Measurements from ENCODE around the gene DLG2. TPM values are rescaled to one million over a fixed set of nuclear protein-coding genes. Genes with fewer than 3 reads are reported as not detected.
A peak's percentile ranks its signal among the peaks of the same experiment; 100 is the strongest.
"Not testable (repeated sequence)": the region's sequence is repeated elsewhere in the genome, so short reads cannot be mapped to it uniquely, and the experiment has no call there.

Gene DLG2
- 10 to 100 TPM; 10.8 to 15.6 (median 12.2) TPM for polyA plus RNA-seq (ENCODE audit: insufficient read length in 4 of 4)

DNA sequence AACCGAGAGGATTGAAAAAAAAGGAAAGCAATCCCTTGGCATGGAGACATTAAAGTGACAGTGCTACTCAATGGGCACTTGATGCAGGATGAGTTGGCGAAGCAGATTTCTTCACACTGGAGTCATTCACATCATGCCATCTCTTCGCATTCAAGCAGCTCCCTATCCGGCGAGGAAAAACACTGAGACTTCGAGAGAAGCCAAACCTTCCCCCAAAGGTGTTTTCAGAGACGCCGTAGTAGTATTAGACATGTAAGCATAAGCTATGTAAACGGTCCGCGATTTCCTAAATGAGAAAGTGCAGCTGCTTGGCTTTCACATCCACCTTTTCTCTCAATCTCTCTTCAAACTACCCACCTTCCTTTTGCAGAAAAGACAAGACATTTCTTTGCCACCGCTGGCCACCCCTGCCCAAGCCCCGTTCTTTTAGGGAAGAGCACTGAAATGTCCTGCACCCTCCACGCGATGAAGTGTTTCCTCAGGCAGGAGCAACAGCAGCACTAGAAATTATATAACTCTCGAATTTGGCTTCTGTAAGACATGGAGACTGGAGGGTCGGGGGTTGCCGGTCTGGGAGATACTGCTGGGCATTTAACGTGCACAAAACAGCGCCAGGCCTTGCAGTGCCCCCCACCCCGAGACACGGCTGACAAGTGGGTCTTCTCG, at the start of gene DLG2:
Gene DLG2, minus strand, starts transcription at position 13 of the 666 bp plus-strand sequence.
- peak in 3 of 4 donors; percentile 35 to 59 (median 43) for DNase-seq (ENCODE audit: low read depth in 4 of 4, low spot score in 2 of 4)

DNA sequence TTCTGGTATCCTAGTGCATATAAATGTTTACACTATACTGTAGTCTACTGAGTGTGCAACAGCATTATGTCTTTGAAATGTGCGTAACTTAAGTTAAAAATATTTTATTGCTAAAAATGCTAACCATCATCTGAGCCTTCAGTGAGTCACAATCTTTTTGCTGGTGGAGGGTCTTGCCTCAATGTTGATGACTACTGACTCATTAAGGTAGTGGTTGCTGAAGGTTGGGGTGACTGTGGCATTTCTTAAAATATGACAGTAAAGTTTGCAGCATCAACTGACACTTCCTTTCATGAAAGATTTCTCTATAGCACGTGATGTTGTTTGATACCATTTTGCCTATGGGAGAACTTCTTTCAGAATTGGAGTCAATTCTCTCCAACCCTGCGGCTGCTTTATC, 46.2 kb upstream of the DLG2 start:
- no peak for DNase-seq (ENCODE audit: low read depth in 4 of 4, low spot score in 2 of 4)

DNA sequence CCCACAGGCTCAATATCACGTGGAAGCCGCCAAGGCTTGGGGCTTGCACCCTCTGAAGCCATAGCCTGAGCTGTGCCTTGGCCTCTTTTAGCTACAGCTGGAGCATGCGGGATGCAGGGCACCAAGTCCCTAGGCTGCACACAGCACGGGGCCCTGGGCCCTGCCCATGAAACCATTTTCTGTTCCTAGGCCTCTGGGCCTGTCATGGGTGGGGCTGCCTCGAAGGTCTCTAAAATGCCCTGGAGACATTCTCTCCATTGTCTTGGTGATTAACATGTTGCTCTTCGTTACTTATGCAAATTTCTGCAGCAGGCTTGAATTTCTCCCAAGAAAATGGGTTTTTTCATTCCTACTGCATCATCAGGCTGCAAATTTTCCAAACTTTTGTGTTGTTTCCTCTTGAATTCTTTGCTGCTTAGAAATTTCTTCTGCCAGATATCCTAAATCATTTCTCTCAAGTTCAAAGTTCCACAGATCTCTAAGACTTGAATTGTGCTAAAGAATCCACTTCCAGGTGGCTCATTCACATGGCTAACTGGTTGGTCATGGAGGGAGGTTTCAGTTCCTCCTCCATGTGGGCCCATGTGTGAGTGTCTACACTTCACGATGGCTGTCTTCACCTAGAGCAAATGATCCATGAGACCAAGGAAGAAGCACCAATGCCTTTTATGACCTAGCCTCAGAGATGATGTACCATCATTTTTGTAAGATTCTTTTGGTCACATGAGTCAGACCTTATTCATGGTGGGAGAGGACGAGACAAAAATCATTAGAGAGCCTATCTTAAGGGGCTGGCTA, 45.2 kb upstream of the DLG2 start:
- DNase-seq (ENCODE audit: low read depth in 4 of 4, low spot score in 2 of 4): no peak

DNA sequence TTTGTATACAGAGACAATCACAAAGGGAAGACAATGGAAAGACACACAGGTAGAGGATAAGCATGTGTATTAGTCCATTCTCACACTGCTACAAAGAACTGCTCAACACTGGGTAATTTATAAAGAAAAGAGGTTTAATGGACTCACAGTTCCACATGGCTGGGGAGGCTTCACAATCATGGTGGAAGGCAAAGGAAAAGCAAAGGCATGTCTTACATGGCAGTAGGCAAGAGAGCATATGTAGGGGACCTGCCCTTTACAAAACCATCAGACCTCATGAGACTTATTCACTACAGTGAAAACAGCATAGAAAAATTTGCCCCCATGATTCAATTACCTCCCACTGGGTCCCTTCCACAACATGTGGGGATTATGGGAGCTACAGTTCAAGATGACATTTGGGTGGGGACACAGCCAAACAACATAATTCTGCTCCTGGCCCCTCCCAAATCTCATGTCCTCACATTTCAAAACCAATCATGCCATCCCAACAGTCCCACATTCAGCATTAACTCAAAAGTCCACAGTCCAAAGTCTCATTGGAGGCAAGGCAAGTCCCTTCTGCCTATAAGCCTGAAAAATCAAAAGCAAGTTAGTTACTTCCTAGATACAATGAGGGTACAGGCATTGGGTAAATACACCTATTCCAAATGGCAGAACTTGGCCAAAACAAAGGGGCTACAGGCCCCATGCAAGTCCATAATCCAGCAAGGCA, 44.0 kb upstream of the DLG2 start:
- not testable (repeated sequence) for DNase-seq (ENCODE audit: low read depth in 4 of 4, low spot score in 2 of 4)

DNA sequence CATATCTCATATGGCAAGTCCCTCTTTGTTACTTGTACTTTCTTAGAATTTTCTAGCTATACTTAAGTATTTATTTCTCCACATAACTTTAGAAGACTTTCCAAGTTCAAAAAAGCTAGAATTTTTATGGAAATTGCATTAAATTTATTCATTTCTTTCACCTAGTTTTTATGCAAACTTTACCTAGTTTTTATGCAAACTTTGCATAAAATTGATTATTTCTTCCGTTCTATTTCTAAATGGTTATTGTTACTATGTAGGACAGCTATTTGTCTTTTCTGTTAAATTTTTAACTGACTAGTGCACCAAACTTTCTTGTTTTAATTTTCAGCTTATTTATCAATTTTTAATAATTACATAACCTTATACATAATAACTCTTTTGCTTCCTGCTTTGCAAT, 41.0 kb upstream of the DLG2 start:
- DNase-seq (ENCODE audit: low read depth in 4 of 4, low spot score in 2 of 4): no peak

DNA sequence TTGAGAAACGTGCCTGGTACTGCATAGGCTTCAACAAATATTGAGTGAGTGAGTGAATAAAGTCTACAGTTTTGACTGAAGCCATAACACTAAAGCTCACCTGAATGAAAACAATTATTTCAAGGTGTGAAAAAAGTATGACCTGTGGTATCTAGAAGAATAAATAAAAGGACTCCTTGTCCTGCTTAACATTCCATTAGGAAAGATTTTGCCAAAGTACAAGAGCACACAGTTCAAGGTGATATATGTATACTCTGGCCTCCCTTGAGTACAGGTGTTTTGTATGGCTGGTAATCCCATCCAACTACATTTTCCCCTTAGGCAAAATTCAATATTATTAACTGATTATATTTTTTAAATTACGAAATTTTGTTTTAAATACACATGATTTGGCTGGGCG, 39.5 kb upstream of the DLG2 start:
- no peak for DNase-seq (ENCODE audit: low read depth in 4 of 4, low spot score in 2 of 4)

DNA sequence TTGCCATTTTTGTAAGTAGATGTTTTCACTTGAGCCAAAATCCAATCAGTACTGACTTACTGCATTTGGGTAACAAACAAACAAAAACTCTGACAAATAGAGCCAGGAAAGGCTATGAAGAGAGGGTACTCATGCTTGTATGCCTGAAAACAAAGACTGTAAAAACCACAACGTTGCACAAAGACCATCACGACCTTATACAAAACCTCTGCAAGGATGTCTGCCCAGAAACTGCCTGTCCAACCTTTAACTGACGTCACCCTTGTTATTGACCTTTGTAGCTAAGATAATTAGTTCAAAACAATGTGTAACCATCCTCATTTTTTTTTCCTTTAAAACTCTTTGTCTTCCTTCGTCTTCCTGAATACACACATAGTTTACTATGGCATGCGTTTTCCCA, 38.6 kb upstream of the DLG2 start:
- DNase-seq (ENCODE audit: low read depth in 4 of 4, low spot score in 2 of 4): no peak

DNA sequence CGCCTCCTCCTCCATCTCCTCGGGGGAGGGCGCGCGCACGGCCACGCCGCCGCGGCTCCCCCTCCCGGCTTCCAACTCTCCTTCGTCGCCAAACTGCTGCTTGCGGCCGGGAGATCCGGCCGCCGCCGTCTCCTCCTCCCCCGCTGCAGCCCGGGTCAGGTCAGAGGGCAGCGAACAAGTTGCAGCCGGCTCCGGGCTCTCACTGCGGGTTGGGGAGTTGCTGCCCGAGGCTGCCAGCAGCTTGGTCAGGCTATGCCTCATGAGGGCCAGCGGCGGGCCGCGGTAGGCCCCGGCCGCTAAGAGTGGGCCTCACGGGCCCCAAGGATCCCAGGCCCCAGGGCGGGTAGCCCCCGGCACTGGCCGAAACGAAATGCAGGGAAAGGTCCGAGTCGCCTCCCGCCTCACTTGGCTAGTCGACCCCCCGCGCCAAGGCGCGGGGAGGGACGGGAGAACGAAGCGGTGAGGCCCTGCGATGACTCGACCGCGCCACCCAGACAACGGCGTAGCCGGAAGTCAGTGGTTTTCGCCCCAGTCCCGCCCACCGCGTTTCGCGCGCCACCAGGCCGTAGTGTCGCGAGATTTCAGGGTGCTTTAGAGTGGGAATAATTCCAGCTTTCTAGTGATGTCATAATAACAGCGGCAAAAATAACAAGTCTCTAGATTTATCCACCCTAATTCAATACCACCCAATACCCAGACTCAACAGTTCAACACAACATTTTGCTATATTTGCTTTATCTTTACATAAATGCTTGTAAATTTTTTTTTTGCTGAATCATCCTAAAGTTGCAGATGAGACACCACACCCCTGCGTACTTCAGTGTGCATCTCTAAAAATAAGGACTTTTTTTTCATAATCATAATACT, 37.7 kb upstream of the DLG2 start, which contains the start of gene CREBZF:
Gene CREBZF, minus strand, starts transcription at position 515 of the 867 bp plus-strand sequence. Its CDS starts 254 bp downstream, at position 261.
- peak; percentile 90 to 94 (median 93) for DNase-seq (ENCODE audit: low read depth in 4 of 4, low spot score in 2 of 4)

DNA sequence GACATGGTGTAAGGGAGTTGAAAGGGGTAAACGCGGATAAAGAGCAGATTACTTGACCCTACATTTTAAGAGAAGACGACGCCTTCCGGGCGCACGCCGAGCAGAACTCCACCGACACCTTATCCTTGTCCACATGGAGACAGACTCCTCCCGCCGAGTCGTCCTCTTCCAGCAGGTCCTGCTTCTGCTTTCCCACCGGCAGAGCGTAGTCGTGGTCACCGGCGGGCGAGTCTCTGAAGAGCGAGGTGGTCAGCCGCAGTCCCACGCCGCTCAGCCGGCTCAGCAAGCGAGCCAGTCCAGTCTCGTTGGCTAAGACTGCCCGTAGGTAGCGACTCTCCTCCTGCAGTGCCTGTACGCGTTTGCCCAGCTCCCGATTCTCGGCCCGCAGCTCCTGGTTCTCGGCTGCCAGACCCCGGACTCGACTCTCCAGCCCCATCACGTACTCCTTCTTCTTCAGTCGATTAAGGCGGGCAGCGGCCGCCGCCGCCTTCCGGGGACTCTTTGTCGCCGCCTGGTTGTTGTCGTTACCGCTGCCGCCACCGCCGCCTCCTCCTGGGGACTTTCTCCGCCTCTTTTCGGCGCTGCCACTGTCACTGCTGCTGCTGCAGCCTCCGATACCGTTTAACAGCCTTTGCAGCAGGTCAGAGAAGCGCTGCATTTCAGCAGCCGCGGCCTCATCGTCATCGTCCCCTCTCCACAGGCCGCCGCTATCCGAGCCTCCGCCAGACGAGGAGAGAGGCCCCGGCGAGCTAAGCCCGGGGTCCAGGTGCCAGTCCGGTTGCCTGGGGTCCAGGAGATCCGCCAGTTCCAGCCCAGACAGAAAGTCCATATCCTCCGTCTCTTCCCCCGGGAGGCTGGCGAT, 36.8 kb upstream of the DLG2 start:
- DNase-seq (ENCODE audit: low read depth in 4 of 4, low spot score in 2 of 4): peak in 1 of 4 donors; percentile 72

DNA sequence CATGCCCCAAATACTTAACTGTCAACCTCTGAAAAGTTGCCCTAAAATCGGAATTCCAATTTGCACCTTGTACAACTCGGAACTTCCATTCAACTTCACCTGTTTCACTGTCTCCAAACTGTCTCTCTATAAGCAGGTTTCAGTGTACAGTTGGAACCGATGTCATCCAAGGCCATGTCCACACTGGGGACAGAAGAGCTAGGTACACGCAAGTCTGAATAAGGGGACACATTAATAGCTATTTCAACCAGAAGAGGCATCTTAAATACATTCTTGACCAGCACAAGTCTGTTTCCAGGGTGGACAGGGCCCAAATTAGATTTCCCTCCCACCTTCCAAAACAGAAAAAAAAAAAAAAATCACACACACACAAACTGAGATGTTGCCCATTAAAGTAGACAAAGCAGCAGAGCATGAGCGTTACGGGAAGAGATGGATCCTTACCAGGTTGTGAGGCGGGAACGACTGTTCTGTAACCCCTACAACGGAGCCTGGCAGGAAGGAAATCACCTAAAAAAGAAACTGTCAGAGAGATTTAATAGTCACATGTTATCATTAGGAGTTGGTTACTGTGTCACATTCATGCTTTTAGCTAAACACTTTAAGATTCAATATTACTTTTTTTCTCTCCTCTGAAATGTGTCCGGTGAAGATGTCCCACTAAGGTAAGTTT, 36.1 kb upstream of the DLG2 start:
- no peak for DNase-seq (ENCODE audit: low read depth in 4 of 4, low spot score in 2 of 4)

DNA sequence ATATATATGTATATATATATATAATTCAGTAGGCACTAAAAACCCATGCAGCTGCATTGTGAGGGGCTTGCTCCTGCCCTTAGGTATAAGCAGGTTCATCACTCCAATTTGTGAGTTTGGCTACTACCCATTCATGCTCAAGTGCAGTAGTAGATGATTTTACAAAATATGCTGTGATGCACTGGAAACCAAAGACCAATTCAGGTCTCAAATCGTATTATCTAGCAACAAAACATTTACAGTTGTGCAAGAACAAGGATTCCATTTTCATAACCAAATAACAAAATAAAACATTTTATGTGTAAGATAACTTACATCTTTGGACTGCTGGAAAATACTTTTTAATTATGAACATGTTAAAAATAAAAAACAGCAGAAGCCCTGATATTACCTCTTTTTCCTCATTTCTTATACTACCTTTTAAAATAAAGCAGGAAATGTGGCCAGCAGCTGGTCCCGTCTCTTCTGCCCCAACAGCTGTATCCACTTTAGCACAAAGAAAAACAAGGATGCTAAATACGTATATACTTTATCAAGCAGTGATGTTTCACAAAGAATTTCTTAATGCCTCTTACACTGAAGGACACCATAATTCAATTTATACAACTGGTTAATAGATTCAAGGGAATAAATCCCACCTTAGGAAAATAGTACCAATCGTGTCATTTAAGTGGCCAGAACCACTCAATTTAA, 35.0 kb upstream of the DLG2 start:
- no peak for DNase-seq (ENCODE audit: low read depth in 4 of 4, low spot score in 2 of 4)

DNA sequence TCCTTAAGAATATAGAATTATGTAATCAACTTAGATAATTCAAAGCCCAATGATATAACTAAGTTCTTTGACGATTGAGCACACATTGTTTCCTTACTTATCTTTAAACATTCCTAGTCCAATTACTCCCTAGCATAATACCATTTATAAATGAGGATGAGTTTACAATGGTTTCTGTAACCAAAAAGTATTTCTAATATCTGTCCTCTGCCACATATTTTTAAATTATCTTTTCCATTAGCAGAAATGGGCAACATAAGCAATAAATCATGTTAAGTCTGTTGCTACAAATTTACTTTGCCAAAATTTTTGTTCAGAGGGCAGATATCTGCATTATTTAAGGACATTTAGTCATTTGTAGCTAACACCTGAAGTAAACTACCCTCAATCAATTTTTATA, 31.0 kb upstream of the DLG2 start:
- no peak for DNase-seq (ENCODE audit: low read depth in 4 of 4, low spot score in 2 of 4)

DNA sequence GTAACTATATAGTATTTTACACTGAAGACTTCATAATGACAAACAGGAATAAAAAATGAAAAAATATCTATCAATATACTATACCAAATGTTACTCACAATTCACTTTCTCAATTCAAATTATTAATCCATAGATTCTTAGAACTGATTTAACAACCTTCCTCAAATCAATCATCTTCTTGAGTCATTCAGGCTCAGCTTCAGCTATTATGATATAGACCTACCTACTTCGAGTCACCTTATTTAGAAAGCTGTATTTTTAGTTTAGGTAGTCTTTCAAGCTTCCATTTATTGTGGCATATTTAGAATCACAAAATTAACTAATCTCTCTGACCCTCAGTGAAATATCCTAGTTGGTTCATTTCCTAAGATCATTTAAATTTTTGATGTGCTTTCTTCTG, 29.6 kb upstream of the DLG2 start:
- no peak for DNase-seq (ENCODE audit: low read depth in 4 of 4, low spot score in 2 of 4)

DNA sequence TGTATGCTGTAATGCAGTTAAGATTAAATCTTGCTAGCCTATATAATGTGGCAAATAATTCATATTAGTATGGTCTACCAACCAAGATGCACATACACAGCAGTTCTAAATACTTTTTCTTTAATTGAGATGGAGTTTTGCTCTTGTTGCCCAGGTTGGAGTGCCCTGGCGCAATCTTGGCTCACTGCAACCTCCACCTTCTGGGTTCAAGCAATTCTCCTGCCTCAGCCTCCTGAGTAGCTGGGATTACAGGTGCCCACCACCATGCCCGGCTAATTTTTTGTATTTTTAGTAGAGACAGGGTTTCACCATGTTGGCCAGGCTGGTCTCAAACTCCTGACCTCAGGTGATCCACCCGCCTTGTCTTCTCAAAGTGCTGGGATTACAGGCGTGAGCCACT, 27.2 kb upstream of the DLG2 start:
- DNase-seq (ENCODE audit: low read depth in 4 of 4, low spot score in 2 of 4): not testable (repeated sequence)

DNA sequence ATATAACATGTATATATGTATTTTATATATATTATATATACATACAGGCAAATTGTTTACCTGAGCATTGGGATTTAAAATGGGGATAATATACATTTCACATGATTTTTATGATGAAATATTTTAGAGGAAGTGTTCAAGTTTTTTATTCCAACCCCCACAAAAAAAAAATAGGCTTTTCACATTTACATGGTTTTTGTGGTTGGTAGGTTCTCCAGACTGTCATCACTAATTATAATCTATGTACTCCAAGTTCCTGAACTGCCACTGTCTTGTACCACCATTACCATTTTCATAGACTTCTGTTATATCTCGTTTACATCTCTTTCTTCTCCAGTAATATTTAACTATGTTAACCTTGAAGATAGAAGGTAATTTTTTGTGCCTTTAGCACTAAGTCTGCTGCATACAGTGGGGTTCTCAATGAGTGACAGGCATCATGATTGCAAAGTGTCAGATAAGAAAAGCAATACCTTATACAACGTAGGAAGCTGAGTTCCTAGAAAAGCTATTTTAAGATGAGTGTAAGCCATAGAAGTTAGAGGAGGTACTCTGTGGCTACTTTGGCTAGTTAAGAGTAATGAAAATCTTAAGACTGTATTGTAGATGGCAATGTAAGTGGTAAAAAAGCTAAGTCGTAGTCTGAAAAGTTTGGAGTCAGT, 25.8 kb upstream of the DLG2 start:
- no peak for DNase-seq (ENCODE audit: low read depth in 4 of 4, low spot score in 2 of 4)

DNA sequence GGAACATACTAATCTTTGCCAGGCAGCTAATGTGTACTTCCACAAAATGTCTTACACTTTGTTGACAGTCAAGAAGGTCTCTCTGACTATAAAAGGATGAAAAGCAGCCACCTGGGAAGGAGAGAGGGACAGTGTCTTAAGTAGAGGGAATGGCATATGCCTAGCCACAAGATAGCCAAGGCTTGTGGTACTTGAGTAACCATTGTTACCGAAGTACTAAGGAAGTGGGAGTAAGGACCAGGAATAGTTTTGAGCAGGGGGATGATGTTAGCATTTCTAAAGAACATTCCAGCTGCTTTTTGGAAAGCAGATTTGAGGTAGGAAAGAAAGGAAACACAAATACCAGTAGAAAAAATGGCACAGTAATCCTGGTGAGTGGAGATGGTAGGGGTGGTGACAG, 24.0 kb upstream of the DLG2 start:
- no peak for DNase-seq (ENCODE audit: low read depth in 4 of 4, low spot score in 2 of 4)

DNA sequence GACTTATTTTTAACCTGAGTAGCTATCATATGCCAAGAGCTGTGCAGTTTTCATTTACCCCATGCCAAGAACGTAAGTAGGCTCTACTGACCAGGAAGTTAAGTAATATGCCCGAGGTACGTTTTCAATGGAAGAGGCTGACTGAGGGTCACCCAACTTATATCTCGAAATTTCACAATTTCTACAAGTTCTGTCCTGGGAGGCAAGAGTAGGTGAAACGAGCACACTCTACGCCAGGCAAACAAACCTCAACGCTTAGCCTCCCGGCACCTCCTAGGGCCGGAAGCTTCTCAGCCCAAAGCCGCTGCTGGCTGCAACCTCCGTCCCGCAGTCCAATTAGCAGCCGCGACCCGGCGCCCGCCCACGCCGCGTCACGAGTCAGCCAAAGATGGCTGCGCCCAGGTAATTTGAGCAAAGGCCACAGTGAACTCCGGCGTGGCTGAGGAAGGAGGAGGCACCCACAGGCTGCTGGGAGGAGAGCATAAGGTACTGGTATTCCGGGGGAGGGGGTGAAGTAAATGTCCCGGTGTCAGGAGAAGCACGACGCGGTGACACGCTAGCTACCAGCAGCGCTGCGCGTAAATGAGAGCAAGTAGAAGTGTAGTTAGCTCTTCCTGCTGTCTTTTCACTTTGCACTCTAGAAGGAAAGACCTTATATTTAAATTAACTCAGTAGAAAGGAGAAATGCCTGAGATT, 20.6 kb upstream of the DLG2 start, which contains the start of gene TMEM126A:
Gene TMEM126A, plus strand, starts transcription at position 364 of the 696 bp plus-strand sequence. CDS start 2,289 bp downstream, outside the sequence.
- DNase-seq (ENCODE audit: low read depth in 4 of 4, low spot score in 2 of 4): peak; percentile 77 to 86 (median 82)
